DND-41 (cell line): ENCODE results near the gene SMG6.

Source experiments
- EZH2 ChIP-seq: IDR thresholded peaks from 3 replicates; pipeline ENCODE4 v1.6.1; 2012; ENCODE audit warnings: borderline replicate concordance, low read depth, mild to moderate bottlenecking, moderate library complexity, low read length, inconsistent platforms; ENCODE audit not compliant: severe bottlenecking
- TF ChIP-seq, protein P1 (sequence below): IDR thresholded peaks from 2 replicates; pipeline ENCODE4 v1.5.1; 2012; ENCODE audit warnings: borderline replicate concordance, low read length, moderate library complexity, mild to moderate bottlenecking; ENCODE audit not compliant: poor library complexity, severe bottlenecking; ENCODE audit errors: extremely low read depth

- TF ChIP-seq, protein P1, sequence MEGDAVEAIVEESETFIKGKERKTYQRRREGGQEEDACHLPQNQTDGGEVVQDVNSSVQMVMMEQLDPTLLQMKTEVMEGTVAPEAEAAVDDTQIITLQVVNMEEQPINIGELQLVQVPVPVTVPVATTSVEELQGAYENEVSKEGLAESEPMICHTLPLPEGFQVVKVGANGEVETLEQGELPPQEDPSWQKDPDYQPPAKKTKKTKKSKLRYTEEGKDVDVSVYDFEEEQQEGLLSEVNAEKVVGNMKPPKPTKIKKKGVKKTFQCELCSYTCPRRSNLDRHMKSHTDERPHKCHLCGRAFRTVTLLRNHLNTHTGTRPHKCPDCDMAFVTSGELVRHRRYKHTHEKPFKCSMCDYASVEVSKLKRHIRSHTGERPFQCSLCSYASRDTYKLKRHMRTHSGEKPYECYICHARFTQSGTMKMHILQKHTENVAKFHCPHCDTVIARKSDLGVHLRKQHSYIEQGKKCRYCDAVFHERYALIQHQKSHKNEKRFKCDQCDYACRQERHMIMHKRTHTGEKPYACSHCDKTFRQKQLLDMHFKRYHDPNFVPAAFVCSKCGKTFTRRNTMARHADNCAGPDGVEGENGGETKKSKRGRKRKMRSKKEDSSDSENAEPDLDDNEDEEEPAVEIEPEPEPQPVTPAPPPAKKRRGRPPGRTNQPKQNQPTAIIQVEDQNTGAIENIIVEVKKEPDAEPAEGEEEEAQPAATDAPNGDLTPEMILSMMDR, result no peak
- no peak for TF ChIP-seq EZH2
Measured at GRCh38 chr17:2068031-2068518, 235.5 kb downstream of the SMG6 start.
